ENCODE data around the gene OXER1. TPM values are rescaled to one million over a fixed set of nuclear protein-coding genes. Genes with fewer than 3 reads are reported as not detected.

The OXER1 gene
- total and polyA plus RNA-seq, 2 of the 13 experiments (the other 11 are each of a cell fraction or from before 2014, with no cell fraction given) = 8.0 to 9.0 TPM

GRCh38 chr2:42794271-42795046, 30.5 kb upstream of the OXER1 start (continued):
- TF ChIP-seq SP1 (IDR thresholded peaks at IDR 0.05) (no peak), SP1 (CRISPR knock-in tag; IDR thresholded peaks at IDR 0.05) (0 out of 2 replicates have a peak, but pooled peaks have one; percentile 36), ZNF772 (CRISPR knock-in tag; IDR thresholded peaks at IDR 0.05) (0 out of 2 replicates have a peak, but pooled peaks have one; percentile 64), NFYB (CRISPR knock-in tag; IDR thresholded peaks at IDR 0.05) (no peak), TARDBP (CRISPR knock-in tag; IDR thresholded peaks at IDR 0.05) (peak; percentile 80), HDAC1 (CRISPR knock-in tag; IDR thresholded peaks at IDR 0.05) (peak; percentile 80), ZNF782 (CRISPR knock-in tag; IDR thresholded peaks at IDR 0.05; ENCODE audit: borderline replicate concordance) (0 out of 2 replicates have a peak, but pooled peaks have one; percentile 20), ZUFSP (CRISPR knock-in tag; IDR thresholded peaks at IDR 0.05; ENCODE audit: borderline replicate concordance) (no peak), ZNF788 (CRISPR knock-in tag; IDR thresholded peaks at IDR 0.05; ENCODE audit: borderline replicate concordance) (peak; percentile 52; the same call in 1 of the 2 replicates), CEBPB (IDR thresholded peaks at IDR 0.05; ENCODE audit: borderline replicate concordance, low read depth, low read length) (no peak), ATF7-NPFF (CRISPR knock-in tag; IDR thresholded peaks at IDR 0.05; ENCODE audit: low read depth) (no peak), USF2 (IDR thresholded peaks at IDR 0.05; ENCODE audit: low read depth, low read length) (no peak), USF2 (CRISPR knock-in tag; IDR thresholded peaks at IDR 0.05; ENCODE audit: borderline replicate concordance) (no peak), NFRKB (IDR thresholded peaks at IDR 0.05) (no peak), PHF20 (CRISPR knock-in tag; IDR thresholded peaks at IDR 0.05) (no peak; the same call in 1 of the 2 replicates), PHB2 (IDR thresholded peaks at IDR 0.05; ENCODE audit: partially characterized antibody) (no peak), ARNT2 (CRISPR knock-in tag; IDR thresholded peaks at IDR 0.05; ENCODE audit: low read depth) (peak; percentile 43; the same call in 1 of the 2 replicates), TCF7 (IDR thresholded peaks at IDR 0.05; ENCODE audit: low read depth) (no peak), BCLAF1 (IDR thresholded peaks at IDR 0.05) (no peak), POGK (CRISPR knock-in tag; conservative IDR thresholded peaks at IDR 0.05) (peak; percentile 32; the same call in 1 of the 2 replicates), NFE2L2 (IDR thresholded peaks at IDR 0.05; ENCODE audit: low read length) (no peak)
- TF ChIP-seq, protein P1, sequence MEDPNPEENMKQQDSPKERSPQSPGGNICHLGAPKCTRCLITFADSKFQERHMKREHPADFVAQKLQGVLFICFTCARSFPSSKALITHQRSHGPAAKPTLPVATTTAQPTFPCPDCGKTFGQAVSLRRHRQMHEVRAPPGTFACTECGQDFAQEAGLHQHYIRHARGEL (CRISPR knock-in tag; IDR thresholded peaks at IDR 0.05) = no peak
